Measurements from ENCODE around the gene INHBA. TPM values are rescaled to one million over a fixed set of nuclear protein-coding genes. Genes with fewer than 3 reads are reported as not detected.
A peak's percentile ranks its signal among the peaks of the same experiment; 100 is the strongest.

Gene INHBA
- 23.0 and 26.4 TPM in 2 replicates for total RNA-seq (2014; rRNA removed; shearing (Covaris generic))

- DNase-seq (ENCODE audit: low read depth): peak; percentile 95
Measured at GRCh38 chr7:41702635-41703371, at the start of gene INHBA. INHBA (minus strand) TSS chr7:41703090; CDS start chr7:41700374, 2,716 bp downstream.

GRCh38 chr7:41752615-41753014 lies 49.7 kb upstream of the INHBA start:
- DNase-seq (ENCODE audit: low read depth): no peak

GRCh38 chr7:41750661-41751540 lies 48.0 kb upstream of the INHBA start:
- DNase-seq (ENCODE audit: low read depth): no peak

- DNase-seq (ENCODE audit: low read depth): no peak
Measured at GRCh38 chr7:41747961-41748360, 45.1 kb upstream of the INHBA start.

GRCh38 chr7:41745451-41745850 lies 42.6 kb upstream of the INHBA start:
- DNase-seq (ENCODE audit: low read depth): no peak

- no peak for DNase-seq (ENCODE audit: low read depth)
Measured at GRCh38 chr7:41744161-41744560, 41.3 kb upstream of the INHBA start.

GRCh38 chr7:41742401-41743020 lies 39.6 kb upstream of the INHBA start:
- peak; percentile 62 for DNase-seq (ENCODE audit: low read depth)

- DNase-seq (ENCODE audit: low read depth): no peak
Measured at GRCh38 chr7:41738806-41739205, 35.9 kb upstream of the INHBA start.

GRCh38 chr7:41738336-41738735 lies 35.4 kb upstream of the INHBA start:
- DNase-seq (ENCODE audit: low read depth): no peak

GRCh38 chr7:41735206-41735605 lies 32.3 kb upstream of the INHBA start:
- DNase-seq (ENCODE audit: low read depth): no peak

GRCh38 chr7:41732843-41733306 lies 30.0 kb upstream of the INHBA start:
- peak; percentile 57 for DNase-seq (ENCODE audit: low read depth)

- no peak for DNase-seq (ENCODE audit: low read depth)
Measured at GRCh38 chr7:41732436-41732785, 29.5 kb upstream of the INHBA start.

GRCh38 chr7:41731493-41732435 lies 28.9 kb upstream of the INHBA start:
- DNase-seq (ENCODE audit: low read depth): peak; percentile 42

- DNase-seq (ENCODE audit: low read depth): peak; percentile 29
Measured at GRCh38 chr7:41730668-41731067, 27.8 kb upstream of the INHBA start.

GRCh38 chr7:41730161-41730560 lies 27.3 kb upstream of the INHBA start:
- DNase-seq (ENCODE audit: low read depth): no peak

GRCh38 chr7:41729059-41729458 lies 26.2 kb upstream of the INHBA start:
- no peak for DNase-seq (ENCODE audit: low read depth)

- peak; percentile 72 for DNase-seq (ENCODE audit: low read depth)
Measured at GRCh38 chr7:41725013-41725412, 22.1 kb upstream of the INHBA start.

- no peak for DNase-seq (ENCODE audit: low read depth)
Measured at GRCh38 chr7:41720886-41721285, 18.0 kb upstream of the INHBA start.

GRCh38 chr7:41720046-41720445 lies 17.2 kb upstream of the INHBA start:
- DNase-seq (ENCODE audit: low read depth): no peak

- no peak for DNase-seq (ENCODE audit: low read depth)
Measured at GRCh38 chr7:41716691-41717090, 13.8 kb upstream of the INHBA start.

- DNase-seq (ENCODE audit: low read depth): no peak
Measured at GRCh38 chr7:41715000-41715399, 12.1 kb upstream of the INHBA start.
